ENCODE data around the gene OR2AG1.
"Not testable (repeated sequence)": the region's sequence is repeated elsewhere in the genome, so short reads cannot be mapped to it uniquely, and the experiment has no call there.

GRCh38 chr11:6801075-6801474, 18.3 kb downstream of the OR2AG1 start:
- not testable (repeated sequence) for TF ChIP-seq CTCF (IDR thresholded peaks at IDR 0.05); SIN3A (IDR thresholded peaks at IDR 0.05; ENCODE audit: borderline replicate concordance, insufficient read depth, low read depth, low read length)
